OCI-LY3 (cell line): ENCODE measurements around the gene FARP1.

ENCODE experiments used
- CTCF ChIP-seq: fragments of 200-600, 300-600 bp; sonication (generic); IDR thresholded peaks from 2 replicates; pipeline ENCODE4 v1.5.1; 2014; ENCODE audit warnings: antibody characterized with exemption, low read length, low read depth
- EZH2phosphoT487 ChIP-seq: fragments of 200-600 bp; shearing (Covaris generic); IDR thresholded peaks from 2 replicates; pipeline ENCODE4 v1.6.1; 2018; ENCODE audit warnings: antibody characterized with exemption, mixed run types, low read depth

- TF ChIP-seq CTCF: no peak
- no peak for TF ChIP-seq EZH2phosphoT487
These were observed 162.8 kb downstream of the FARP1 start for GRCh38 chr13:98305670-98306069.
